ENCODE measurements around the gene CPA1. TPM values are rescaled to one million over a fixed set of nuclear protein-coding genes. Genes with fewer than 3 reads are reported as not detected.

The CPA1 gene
- total RNA-seq, 1 experiment from 2014 or later: not detected

DNA sequence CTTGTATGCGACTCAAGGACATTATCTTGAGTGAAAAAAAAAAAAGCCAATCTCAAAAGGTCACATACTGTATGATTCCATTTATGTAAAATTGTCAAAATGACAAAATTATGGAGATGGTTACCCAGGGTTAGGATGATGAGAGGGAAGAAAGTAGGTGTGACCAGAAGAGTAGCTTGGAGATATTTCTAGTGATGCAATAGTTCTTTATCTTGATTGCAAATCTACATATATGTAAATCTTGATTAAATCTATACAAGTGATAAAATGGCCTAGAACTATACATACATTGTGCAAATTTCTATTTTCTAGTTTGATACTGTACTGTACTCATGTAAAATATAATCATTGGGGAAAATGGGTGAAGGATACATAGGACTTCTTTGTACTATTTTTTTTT is 56.0 kb downstream of the CPA1 start:
- H2BK12ac ChIP-seq (ENCODE audit: insufficient read length, low read depth, low read length): no peak overlapping the region
- no peak overlapping the region for H3K27ac Mint-ChIP-seq

More for the DNA sequence above, 56.0 kb downstream of the CPA1 start:
- Mint-ChIP-seq H3K4me3 (no peak overlapping the region), H3K36me3 (ENCODE audit: insufficient read depth in 1 of 3, low read depth in 3 of 3) (peaks cover 0 to 2% (median 2%) of the 10 kb centered on the region in 3 experiments; a peak in 2 of 7 replicates), H3K27me3 (ENCODE audit: low read depth) (no peaks in the 10 kb centered on the region), H3K4me1 (peaks cover 7 to 12% of the 10 kb centered on the region in 2 experiments; a peak in 3 of 4 replicates), H3K9me3 (peaks cover 0 to 2% of the 10 kb centered on the region in 2 experiments; a peak in 1 of 5 replicates)
- peaks cover 1% of the 10 kb centered on the region for H3K23me2 ChIP-seq (ENCODE audit: insufficient read length, low read depth, low read length, poor library complexity, severe bottlenecking)
- TF ChIP-seq, protein P1, sequence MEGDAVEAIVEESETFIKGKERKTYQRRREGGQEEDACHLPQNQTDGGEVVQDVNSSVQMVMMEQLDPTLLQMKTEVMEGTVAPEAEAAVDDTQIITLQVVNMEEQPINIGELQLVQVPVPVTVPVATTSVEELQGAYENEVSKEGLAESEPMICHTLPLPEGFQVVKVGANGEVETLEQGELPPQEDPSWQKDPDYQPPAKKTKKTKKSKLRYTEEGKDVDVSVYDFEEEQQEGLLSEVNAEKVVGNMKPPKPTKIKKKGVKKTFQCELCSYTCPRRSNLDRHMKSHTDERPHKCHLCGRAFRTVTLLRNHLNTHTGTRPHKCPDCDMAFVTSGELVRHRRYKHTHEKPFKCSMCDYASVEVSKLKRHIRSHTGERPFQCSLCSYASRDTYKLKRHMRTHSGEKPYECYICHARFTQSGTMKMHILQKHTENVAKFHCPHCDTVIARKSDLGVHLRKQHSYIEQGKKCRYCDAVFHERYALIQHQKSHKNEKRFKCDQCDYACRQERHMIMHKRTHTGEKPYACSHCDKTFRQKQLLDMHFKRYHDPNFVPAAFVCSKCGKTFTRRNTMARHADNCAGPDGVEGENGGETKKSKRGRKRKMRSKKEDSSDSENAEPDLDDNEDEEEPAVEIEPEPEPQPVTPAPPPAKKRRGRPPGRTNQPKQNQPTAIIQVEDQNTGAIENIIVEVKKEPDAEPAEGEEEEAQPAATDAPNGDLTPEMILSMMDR (conservative IDR thresholded peaks at IDR 0.05): no peak
- no CpG with 5 or more reads among the region's 1 CpG for WGBS (ENCODE audit: extremely low coverage, insufficient read length, low lambda C conversion rate)
- H3K56ac ChIP-seq (ENCODE audit: insufficient read length, low read depth, low read length): no peak overlapping the region
- no peak overlapping the region for H2BK120ac ChIP-seq (ENCODE audit: low read depth, low read length, poor library complexity, severe bottlenecking)
- H3K9ac ChIP-seq (ENCODE audit: extremely low read depth, insufficient read length, low read length): no peak overlapping the region
- H4K5ac ChIP-seq (ENCODE audit: insufficient read length, low read depth, low read length): no peak overlapping the region
- no peak for DNase-seq
- H3K23ac ChIP-seq (ENCODE audit: insufficient read length, low read depth, low read length): no peak overlapping the region
- no peak overlapping the region for H3K14ac ChIP-seq (ENCODE audit: insufficient read depth, low read length)
- H2BK15ac ChIP-seq (ENCODE audit: low read depth, low read length): no peak overlapping the region
- no peaks in the 10 kb centered on the region for H3K79me2 ChIP-seq (ENCODE audit: insufficient read depth, low read length)
- no peak overlapping the region for H3K27ac ChIP-seq (ENCODE audit: insufficient read length, low read depth, low read length)
- no peaks in the 10 kb centered on the region for H3K9me3 ChIP-seq (ENCODE audit: control insufficient read depth, low read depth, low read length)
- H3K18ac ChIP-seq (ENCODE audit: insufficient read length, low read depth, low read length): no peak overlapping the region
- no peak overlapping the region for H3K4ac ChIP-seq (ENCODE audit: low read depth, low read length)
- no peak overlapping the region for H3T11ph ChIP-seq (ENCODE audit: low read length)
- H4K8ac ChIP-seq (replicated peaks; ENCODE audit: insufficient read length, low read depth, low read length): no peak overlapping the region
- no peaks in the 10 kb centered on the region; the same call in 1 of the 2 replicates for H3K4me1 ChIP-seq (ENCODE audit: insufficient read depth, low read length)
- H2BK5ac ChIP-seq (ENCODE audit: insufficient read length, low read length): no peak overlapping the region
- H3K4me2 ChIP-seq (ENCODE audit: insufficient read depth, insufficient read length, low read length): no peak overlapping the region
- H2AK5ac ChIP-seq (ENCODE audit: insufficient read length, low read length): no peak overlapping the region
- H4K20me1 ChIP-seq (ENCODE audit: control insufficient read depth, insufficient read depth, insufficient read length): no peaks in the 10 kb centered on the region
- no peak overlapping the region for H2AFZ ChIP-seq (ENCODE audit: low read length)
- H4K91ac ChIP-seq (ENCODE audit: insufficient read length, low read depth, low read length): no peak overlapping the region
- no peaks in the 10 kb centered on the region for H3K79me1 ChIP-seq (ENCODE audit: insufficient read depth, low read depth, low read length, poor library complexity, severe bottlenecking)
- no peak overlapping the region for H2BK20ac ChIP-seq (ENCODE audit: low read depth, low read length, poor library complexity, severe bottlenecking)
- H3K27me3 ChIP-seq (ENCODE audit: insufficient read depth, low read length): no peaks in the 10 kb centered on the region

Other genes starting within 250 kb of the CPA1 start
- gene TMEM209, start 175.1 kb upstream of the CPA1 start, total RNA-seq (2021): 30.8 and 33.9 TPM in 2 replicates
- not detected in 2 replicates for gene SSMEM1, start 172.6 kb upstream of the CPA1 start, total RNA-seq (2021)
- gene CPA2, start 113.6 kb upstream of the CPA1 start, total RNA-seq (2021): 0.29 TPM in 1 of 2 replicates, not detected in the other
- gene CPA4, start 87.3 kb upstream of the CPA1 start, total RNA-seq (2021): not detected in 2 replicates
- gene CPA5, start 35.7 kb upstream of the CPA1 start, total RNA-seq (2021): not detected in 2 replicates
- 9.2 and 9.7 TPM in 2 replicates for gene CEP41, start 60.5 kb downstream of the CPA1 start, total RNA-seq (2021)
- 112 and 113 TPM in 2 replicates for gene MEST, start 111.6 kb downstream of the CPA1 start, total RNA-seq (2021)